Measurements from ENCODE around the gene F2.

The F2 gene

GRCh38 chr11:46681814-46682213 lies 37.2 kb upstream of the F2 start:
- in situ Hi-C loops (cut with MboI; ENCODE audit: low pct_unique_long_range_greater_than_20kb, low sequenced_read_pairs), result loop anchor here (25.0 kb wide), 1 partner anchor 480 kb away; no protein-coding TSS in a partner anchor
- DNase-seq, result no peak

DNA sequence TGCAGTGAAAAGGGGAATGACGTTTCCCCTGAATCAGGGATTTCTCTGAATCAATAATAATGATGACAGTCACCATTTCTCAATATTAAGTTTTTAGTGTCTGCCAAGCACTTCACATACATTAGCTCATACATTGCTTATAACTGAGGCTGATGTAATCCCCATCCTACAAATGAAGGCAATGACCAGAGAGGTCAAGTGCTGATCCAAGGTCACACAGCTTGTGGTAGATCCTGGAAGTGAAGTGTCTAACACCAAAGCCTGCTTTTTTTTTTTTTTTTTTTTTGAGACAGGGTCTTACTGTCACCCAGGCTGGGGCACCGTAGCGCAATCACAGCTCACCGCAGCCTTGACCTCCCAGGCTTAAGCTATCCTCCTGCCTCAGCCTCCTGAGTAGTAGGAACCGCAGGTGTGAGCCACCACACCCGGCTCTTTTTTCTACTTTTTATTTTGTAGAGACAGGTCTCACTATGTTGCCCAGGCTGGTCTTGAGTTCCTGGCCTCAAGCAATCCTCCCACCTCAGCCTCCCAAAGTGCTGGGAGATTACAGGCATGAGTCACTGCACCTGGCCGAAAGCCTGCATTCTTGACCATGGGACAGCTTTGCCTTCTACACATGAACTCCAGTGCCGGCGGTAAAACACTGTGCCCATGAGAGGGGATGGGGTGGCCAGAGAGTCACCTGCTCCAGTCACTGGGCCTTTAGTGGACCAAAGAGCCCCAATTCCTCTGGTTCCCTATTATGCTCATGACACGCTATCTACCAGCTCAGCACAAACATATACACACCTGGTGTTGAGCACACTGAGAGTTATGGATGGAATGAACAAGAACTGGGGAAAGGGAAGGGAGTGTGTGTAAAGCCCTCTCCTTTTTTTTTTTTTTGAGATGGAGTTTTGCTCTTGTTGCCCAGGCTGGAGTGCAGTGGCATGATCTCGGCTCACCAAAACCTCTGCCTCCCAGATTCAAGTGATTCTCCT lies 36.0 kb upstream of the F2 start:
- DNase-seq, result no peak
- in situ Hi-C loops (cut with MboI; ENCODE audit: low pct_unique_long_range_greater_than_20kb, low sequenced_read_pairs), result loop anchor here (25.0 kb wide), 1 partner anchor 479 kb away; no protein-coding TSS in a partner anchor

DNA sequence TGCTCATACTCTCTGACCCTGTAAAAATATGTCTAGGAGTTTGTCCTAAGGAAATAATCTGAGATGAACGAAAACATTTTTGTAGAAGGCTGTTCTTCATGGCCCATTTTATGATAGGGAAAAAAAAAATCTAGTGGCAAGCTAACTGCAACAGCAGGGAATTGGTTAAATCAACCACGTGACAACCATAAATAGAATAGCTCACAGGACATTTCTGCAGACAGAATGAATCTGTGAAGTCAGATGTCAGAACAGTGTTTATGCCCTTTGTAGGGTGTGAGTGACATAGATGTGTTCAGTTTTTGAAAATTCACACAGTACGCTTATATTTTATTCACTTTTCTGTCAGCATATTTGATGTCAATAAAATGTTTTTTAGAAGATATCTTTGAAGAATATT lies 34.6 kb upstream of the F2 start:
- in situ Hi-C loops (cut with MboI; ENCODE audit: low pct_unique_long_range_greater_than_20kb, low sequenced_read_pairs), result loop anchor here (25.0 kb wide), 1 partner anchor 478 kb away; no protein-coding TSS in a partner anchor
- no peak for DNase-seq

GRCh38 chr11:46686886-46687795 lies 31.9 kb upstream of the F2 start:
- DNase-seq, result no peak
- in situ Hi-C loops (cut with MboI; ENCODE audit: low pct_unique_long_range_greater_than_20kb, low sequenced_read_pairs), result loop anchor here (25.0 kb wide), 1 partner anchor 475 kb away; no protein-coding TSS in a partner anchor

DNA sequence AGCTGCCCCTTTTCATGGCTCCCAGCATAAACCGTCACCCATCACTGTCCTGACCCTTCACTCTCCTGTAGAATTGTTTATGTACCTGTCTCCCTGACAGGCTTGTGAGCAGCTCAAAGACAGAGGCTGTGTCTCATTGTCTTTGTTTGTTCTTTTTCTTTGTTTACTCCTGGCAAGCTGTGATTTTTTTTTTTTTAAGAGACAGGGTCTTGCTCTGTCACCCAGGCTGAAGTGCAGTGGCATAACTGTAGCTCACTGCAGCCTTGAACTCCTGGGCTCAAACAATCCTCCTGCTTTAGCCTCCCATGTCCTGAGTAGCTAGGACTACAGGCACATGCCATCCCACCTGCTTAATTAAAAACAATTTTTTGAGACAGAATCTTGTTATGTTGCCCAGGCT lies 28.3 kb upstream of the F2 start:
- in situ Hi-C loops (cut with MboI; ENCODE audit: low pct_unique_long_range_greater_than_20kb, low sequenced_read_pairs), result loop anchor here (25.0 kb wide), 1 partner anchor 472 kb away; no protein-coding TSS in a partner anchor
- no peak for DNase-seq

GRCh38 chr11:46692450-46692849 lies 26.6 kb upstream of the F2 start:
- in situ Hi-C loops (cut with MboI; ENCODE audit: low pct_unique_long_range_greater_than_20kb, low sequenced_read_pairs), result loop anchor here (25.0 kb wide), 1 partner anchor 470 kb away; no protein-coding TSS in a partner anchor

DNA sequence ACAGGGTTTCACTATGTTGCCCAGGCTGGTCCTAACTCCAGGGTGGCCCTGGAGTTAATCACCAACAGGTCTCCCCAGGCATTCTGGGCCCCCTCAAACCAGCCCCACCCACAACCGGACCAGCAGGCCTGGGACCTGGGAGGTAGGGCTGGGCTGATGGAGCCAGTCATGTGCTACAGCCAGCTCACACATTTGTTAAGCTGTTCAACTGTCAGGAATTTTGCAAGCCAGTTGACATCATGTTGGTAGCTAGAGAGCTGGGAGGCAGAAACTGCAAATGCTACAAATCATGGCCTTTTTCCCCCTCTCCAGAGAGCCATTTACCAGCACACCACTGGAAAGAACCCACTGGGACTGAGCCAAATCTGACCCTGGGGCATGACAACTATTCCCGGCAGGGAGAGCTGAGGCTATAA lies 25.4 kb upstream of the F2 start:
- in situ Hi-C loops (cut with MboI; ENCODE audit: low pct_unique_long_range_greater_than_20kb, low sequenced_read_pairs), result loop anchor here (25.0 kb wide), 1 partner anchor 469 kb away; no protein-coding TSS in a partner anchor
- no peak for DNase-seq

More at GRCh38 chr11:46692450-46692849, 26.6 kb upstream of the F2 start:
- no peak for DNase-seq

- no peak for DNase-seq
- in situ Hi-C loops (cut with MboI; ENCODE audit: low pct_unique_long_range_greater_than_20kb, low sequenced_read_pairs), result loop anchor here (25.0 kb wide), 1 partner anchor 468 kb away; no protein-coding TSS in a partner anchor
Measured at GRCh38 chr11:46694072-46694471, 24.9 kb upstream of the F2 start.

DNA sequence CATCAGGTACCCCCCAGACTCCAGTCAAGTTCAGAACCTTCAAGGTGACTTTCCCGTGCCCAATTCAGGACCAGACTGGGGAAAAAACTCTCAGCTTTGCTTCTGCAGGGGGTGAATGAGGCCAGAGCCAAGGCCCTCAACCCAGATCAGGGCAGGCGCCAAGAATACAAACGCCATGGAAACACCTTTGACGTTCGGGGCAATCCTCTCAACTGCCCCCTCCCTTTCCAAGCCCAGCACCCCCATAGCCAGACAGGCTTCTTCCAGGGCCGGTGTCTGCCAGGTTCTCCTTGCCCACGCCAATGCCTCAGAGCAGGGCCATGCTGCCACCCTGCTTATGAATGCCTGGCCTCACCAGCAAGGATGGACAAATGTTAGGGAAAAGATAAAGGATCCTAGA lies 24.4 kb upstream of the F2 start:
- in situ Hi-C loops (cut with MboI; ENCODE audit: low pct_unique_long_range_greater_than_20kb, low sequenced_read_pairs), result loop anchor here (25.0 kb wide), 1 partner anchor 468 kb away; no protein-coding TSS in a partner anchor
- DNase-seq, result no peak

DNA sequence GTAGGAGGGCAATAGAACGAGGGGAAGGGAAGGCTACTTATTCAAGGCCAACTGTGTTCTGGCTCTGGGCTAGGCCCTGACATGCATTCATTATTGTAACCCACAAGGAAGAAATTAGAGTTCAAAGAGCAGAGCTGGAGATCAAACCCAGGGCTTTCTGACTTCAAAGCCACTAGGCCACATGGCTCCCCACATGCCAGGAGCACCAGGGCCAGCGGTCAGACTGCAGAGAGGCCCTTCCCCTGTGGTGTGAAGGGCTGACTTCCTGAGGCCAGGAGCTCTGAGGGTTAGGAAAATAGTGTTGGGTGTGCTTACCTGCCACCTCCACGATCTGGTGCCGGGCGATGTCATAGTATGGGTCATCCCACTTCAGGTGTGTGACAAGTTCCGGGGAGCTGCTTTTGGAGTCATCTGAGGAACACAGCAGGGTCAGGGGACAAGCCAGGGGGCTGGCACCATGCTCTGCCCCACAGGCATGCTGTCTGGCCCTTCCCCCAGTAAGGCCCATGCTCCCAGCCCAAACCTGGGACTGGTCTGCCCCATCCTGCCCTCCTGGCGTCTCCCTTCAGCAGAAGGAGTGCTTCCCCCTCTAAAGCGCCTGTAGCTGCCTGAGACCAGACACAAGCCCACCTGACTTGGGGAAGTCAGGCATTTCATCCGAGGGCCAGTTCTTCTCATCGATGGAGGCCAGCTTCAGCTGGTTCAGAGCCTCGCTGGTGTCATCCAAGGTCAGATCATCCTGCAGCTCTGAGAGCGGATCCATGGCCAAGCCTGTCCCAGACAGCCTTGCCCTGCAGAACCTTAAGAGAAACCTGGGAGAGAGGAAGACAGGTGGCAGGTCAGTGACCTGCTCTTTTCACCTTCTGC lies 23.4 kb upstream of the F2 start:
- in situ Hi-C loops (cut with MboI; ENCODE audit: low pct_unique_long_range_greater_than_20kb, low sequenced_read_pairs), result loop anchor here (25.0 kb wide), 1 partner anchor 467 kb away; no protein-coding TSS in a partner anchor
- no peak for DNase-seq

DNA sequence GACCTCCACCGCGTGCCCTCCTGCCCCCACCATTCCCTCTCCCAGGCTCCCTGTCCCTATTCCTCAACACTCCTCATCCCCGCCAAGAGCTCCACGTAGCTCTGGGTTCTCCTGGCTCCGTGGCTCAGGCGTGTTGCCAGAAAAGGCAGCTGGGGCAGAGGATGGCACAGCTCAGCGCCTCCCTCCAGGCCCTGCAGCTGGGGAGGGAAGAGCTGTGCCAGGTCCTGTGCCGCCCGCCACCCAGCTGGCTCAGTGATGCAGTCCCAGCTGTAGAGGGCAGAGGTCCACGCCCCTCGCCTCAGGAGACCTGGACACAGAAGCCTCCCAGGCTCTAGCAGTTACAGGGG lies 22.8 kb upstream of the F2 start:
- DNase-seq, result no peak
- in situ Hi-C loops (cut with MboI; ENCODE audit: low pct_unique_long_range_greater_than_20kb, low sequenced_read_pairs), result loop anchor here (25.0 kb wide), 1 partner anchor 466 kb away; no protein-coding TSS in a partner anchor

DNA sequence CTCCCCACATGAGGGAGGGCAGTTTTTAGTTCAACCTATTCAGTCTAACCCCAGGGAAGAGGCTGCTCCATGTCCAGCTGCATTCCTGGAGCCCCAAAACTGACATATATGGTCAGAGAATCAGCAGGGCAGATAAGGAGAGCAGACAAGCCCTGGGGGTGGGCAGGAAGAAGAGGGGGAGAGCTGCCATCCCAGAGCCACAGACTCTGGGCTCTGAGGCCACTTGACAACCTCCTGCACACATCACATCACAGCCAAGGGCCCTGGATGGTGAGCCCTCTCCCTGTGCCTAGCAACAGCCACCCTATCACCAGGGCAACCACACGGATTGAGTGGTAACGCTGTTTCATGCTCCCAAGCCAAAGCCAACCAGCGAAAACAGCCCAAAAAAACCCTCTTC lies 21.7 kb upstream of the F2 start:
- in situ Hi-C loops (cut with MboI; ENCODE audit: low pct_unique_long_range_greater_than_20kb, low sequenced_read_pairs), result loop anchor here (25.0 kb wide), 1 partner anchor 465 kb away; no protein-coding TSS in a partner anchor
- DNase-seq, result no peak

DNA sequence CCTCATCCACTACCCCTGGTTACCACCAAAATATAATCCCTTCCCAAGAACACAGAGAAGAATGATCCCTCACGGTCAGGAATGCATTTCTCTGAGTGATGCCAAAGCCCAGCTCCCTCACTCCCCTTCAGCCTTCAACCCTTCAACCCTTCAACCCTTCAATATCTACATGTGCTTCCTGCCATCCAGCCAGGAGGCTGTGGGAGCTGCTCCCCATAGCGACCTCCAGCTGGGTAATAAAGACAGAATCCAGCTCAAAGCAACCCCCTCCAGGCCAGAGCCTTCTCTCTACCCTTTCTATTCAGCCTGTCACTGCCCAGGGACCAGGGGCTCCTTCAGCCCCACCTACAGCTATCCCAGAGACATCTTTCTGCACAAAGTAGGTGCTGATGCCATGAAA lies 21.3 kb upstream of the F2 start:
- in situ Hi-C loops (cut with MboI; ENCODE audit: low pct_unique_long_range_greater_than_20kb, low sequenced_read_pairs), result loop anchor here (25.0 kb wide), 1 partner anchor 465 kb away; no protein-coding TSS in a partner anchor
- DNase-seq, result no peak

DNA sequence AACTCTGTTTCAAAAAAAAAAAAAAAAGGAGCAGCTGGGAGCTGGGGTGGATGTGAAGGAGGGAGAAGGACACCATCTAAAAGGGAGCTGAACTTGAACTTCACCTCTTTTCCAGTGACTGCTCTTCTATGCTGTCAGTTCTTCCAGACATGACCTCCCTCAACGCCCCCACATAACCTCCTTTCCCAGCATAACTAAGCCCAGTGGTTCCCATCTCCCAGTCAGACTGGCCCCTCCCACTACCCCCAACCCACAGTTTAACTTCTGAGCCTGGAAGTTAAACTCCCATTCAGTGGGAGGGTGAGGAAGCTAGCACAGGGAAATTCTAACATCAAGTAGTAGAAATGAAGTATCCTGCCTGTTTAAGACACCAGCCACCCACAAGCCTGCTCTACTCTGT lies 20.4 kb upstream of the F2 start:
- DNase-seq, result no peak
- in situ Hi-C loops (cut with MboI; ENCODE audit: low pct_unique_long_range_greater_than_20kb, low sequenced_read_pairs), result loop anchor here (25.0 kb wide), 1 partner anchor 464 kb away; no protein-coding TSS in a partner anchor

DNA sequence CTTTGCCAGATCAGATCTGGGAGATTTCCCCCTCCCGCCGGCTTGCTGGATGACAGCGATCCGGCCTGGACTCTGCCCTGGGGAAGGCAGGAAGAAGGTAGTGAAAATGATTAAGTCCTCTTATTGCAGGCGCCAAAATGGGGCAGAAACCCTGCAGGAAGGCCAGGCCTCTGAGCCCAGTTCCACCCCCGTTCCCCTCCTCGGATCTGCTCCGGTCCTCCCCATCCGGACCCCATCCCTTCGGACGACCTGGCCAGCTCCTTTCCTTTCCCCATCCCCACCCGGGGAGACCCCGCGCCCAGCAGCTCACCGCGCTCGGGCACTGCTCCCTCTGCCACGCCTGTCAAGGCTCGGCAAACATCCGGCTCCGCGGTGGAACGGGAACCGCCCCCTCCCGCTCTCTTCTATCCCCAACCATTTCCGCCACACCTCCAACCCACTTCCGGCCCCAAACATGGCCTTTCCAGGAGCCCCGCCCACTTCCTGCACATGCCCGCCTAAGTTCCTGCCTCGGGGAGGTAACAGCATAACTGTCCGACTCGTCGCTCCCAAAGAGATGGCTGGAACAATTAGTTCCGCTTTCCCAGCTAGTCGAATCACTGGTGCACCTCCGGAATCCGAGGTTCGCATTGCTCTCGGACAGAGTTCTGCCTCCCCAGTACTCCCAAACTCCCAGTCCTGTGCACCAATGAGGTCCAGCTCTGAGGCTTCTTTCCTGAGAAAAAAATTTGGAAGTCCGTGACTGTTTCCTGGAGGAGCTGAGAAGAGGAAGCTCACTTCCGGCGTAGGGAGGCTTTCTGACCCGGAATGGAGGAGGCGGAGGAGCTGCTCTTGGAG lies 18.6 kb upstream of the F2 start, which contains the start of the genes ARHGAP1 and ZNF408:
Gene ARHGAP1, minus strand, starts transcription at position 379 of the 837 bp plus-strand sequence. CDS start 4,512 bp downstream, outside the sequence.
Gene ZNF408, plus strand, starts transcription at position 791 of the 837 bp plus-strand sequence. Its CDS starts 17 bp downstream, at position 808.
- DNase-seq, result peak; percentile 98
- in situ Hi-C loops (cut with MboI; ENCODE audit: low pct_unique_long_range_greater_than_20kb, low sequenced_read_pairs), result no loop called here

DNA sequence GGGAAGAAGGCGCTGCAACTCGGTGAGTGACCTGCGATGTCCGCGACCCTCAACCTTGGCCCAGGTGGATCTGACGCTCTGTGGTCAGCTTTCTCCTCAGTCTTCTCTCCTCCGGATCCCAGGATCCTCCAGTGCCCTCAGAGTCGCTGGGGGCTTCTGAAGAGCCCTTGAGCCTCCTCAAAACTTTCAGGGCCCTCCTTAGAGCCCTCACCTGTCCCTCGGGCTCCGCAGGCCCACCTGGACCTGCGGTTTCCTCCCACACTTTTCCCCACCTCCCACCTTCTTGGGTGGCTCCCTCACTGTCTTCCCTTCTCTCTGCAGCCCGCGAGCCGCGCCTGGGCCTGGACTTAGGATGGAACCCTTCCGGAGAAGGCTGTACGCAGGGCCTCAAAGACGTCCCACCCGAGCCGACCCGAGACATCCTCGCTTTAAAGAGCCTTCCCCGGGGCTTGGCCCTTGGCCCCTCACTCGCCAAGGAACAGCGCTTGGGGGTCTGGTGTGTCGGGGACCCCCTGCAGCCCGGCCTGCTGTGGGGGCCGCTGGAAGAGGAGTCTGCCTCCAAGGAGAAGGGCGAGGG lies 17.8 kb upstream of the F2 start:
- in situ Hi-C loops (cut with MboI; ENCODE audit: low pct_unique_long_range_greater_than_20kb, low sequenced_read_pairs), result no loop called here
- DNase-seq, result no peak
